T47D (cell line): Measurements from ENCODE around the gene TPPP2.
"Not testable (repeated sequence)": the region's sequence is repeated elsewhere in the genome, so short reads cannot be mapped to it uniquely, and the experiment has no call there.

Source experiments
- DNase-seq, 2 experiments: peaks; one replicate each; pipeline versions ENCODE4 v3.0.0 to v3.0.0-alpha.2; 2011 to 2012; ENCODE audit warnings: low read depth in 1 of 2, low spot score in 1 of 2
- JUND ChIP-seq: IDR thresholded peaks from 2 replicates; pipeline ENCODE4 v1.6.1; 2012; ENCODE audit warnings: low read depth
- in situ Hi-C: cut with HindIII; loops from 2 replicates; pipeline ENCODE4 v1.10.0; 2016; ENCODE audit warnings: low sequenced_read_pairs, low pct_unique_long_range_greater_than_20kb

TPPP2 gene

GRCh38 chr14:21034707-21035106, 4.7 kb downstream of the TPPP2 start, which contains the start of gene RNASE13:
RNASE13 (minus strand) TSS chr14:21034807; CDS start chr14:21034288, 519 bp downstream.
- in situ Hi-C loops = no loop called here
- DNase-seq = no peak
- TF ChIP-seq JUND = no peak

- DNase-seq = no peak
- in situ Hi-C loops = no loop called here
- TF ChIP-seq JUND = no peak
These were observed 6.7 kb downstream of the TPPP2 start for GRCh38 chr14:21036751-21037150.

GRCh38 chr14:21037156-21037555, 7.1 kb downstream of the TPPP2 start:
- in situ Hi-C loops = no loop called here
- TF ChIP-seq JUND = no peak
- no peak for DNase-seq

GRCh38 chr14:21038441-21039422, 8.7 kb downstream of the TPPP2 start:
- no peak for TF ChIP-seq JUND
- in situ Hi-C loops = no loop called here
- DNase-seq = no peak

GRCh38 chr14:21039585-21040369, 9.8 kb downstream of the TPPP2 start:
- no peak for TF ChIP-seq JUND
- DNase-seq = peak; percentile 47 to 79
- in situ Hi-C loops = no loop called here

- in situ Hi-C loops = no loop called here
- no peak for TF ChIP-seq JUND
- DNase-seq = no peak
These were observed 10.4 kb downstream of the TPPP2 start for GRCh38 chr14:21040370-21040925.

GRCh38 chr14:21040941-21041340, 10.9 kb downstream of the TPPP2 start:
- in situ Hi-C loops, DNase-seq: not testable (repeated sequence)

GRCh38 chr14:21041676-21042433, 11.8 kb downstream of the TPPP2 start, which contains the start of gene RNASE7:
RNASE7 (plus strand) TSS chr14:21042362; CDS start chr14:21042993, 631 bp downstream.
- TF ChIP-seq JUND = no peak
- in situ Hi-C loops = no loop called here
- no peak for DNase-seq

- TF ChIP-seq JUND = no peak
- in situ Hi-C loops = no loop called here
- no peak for DNase-seq
These were observed 12.9 kb downstream of the TPPP2 start for GRCh38 chr14:21042918-21043317.

GRCh38 chr14:21043387-21043973, 13.5 kb downstream of the TPPP2 start:
- in situ Hi-C loops = no loop called here
- no peak for TF ChIP-seq JUND
- DNase-seq = no peak

- no peak for DNase-seq
- in situ Hi-C loops = no loop called here
- no peak for TF ChIP-seq JUND
These were observed 14.1 kb downstream of the TPPP2 start for GRCh38 chr14:21043974-21044618.

GRCh38 chr14:21047378-21047781, 17.4 kb downstream of the TPPP2 start:
- no peak for TF ChIP-seq JUND
- no peak for DNase-seq
- in situ Hi-C loops = no loop called here
